Measurements from ENCODE around the gene GPAM.

GPAM gene

DNA sequence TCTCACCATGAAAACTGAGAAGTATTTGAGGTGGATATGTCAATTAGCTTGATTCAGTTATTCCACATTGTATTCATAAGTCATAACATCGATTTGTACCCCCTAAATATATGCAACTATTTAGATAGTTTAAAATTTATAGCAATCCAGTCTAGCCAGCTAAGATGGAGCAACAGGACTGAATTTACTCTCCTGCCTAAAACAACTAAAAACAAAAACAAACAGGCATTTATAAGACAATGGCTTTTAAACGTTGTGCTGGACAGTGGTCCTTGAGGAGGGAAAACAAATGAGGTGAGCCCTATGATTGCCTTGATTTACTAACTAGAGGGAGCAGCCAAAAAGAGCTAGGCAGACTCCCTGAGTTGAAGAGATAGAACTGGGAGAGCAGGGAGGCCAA is 814 bp upstream of the GPAM start:
- DNase-seq (ENCODE audit: low spot score) (no peak), FAIRE-seq (no peak)

DNA sequence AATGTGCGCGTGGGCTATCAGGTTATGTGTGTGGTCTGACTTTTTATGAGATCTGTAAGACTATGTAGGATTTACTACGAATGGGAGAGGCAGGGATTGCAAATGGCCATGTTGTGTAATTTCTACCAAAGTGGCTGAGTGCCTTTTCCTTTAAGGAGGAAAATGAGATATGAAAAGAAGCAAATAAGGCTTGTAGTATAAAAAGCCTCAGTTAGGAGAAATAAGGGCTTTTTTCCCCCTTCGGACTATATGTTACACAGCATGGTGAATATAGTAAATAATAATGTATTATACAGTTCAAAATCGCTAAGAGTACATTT is 447 bp upstream of the GPAM start:
- FAIRE-seq (no peak), DNase-seq (ENCODE audit: low spot score) (no peak)

DNA sequence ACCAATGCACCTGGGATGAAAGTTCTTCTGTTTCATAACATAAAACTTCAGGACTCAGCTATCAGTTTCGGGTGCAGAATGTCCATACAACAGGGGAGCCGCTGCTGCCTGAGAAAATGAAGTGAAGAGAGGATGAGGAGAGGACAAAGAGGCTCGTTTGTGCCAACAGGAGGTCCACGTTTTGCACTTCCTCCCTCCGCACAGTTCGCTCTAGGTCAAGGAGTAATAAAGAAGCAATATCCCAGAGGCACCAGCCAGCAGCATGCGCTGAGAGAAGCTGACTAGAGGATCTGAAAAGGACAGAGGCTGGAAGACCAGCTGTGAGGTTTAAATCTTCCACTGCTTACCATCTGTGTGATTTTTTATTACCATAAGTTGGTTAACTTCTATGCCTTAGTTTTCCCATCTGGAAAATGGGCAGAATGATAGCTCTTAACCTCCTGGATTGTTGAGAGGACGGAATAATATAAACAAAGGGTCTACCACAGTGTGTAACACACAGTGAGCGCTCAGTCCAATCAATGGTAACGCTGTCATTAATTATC is 709 bp downstream of the GPAM start:
- no peak for DNase-seq (ENCODE audit: low spot score)
- no peak for FAIRE-seq

DNA sequence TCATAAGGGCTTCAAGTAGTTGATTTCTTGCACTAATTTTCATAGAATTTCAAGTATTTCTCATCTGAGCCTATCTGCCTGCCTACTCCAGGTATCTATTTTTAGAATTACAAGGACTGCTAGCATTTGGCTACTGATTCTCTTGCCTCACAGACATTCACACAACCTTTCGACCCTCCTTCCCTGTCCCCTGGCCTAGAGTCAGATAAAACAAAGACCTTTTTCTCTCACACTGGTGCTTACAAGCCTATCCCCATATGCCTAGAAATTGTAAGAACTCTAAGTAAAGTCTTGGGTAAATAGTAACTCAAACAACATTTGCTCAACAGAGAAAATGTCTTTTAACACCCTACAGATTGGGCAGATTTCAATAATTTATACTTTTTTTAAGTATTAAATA is 6.3 kb downstream of the GPAM start:
- DNase-seq (ENCODE audit: low spot score) (no peak), FAIRE-seq (no peak)

DNA sequence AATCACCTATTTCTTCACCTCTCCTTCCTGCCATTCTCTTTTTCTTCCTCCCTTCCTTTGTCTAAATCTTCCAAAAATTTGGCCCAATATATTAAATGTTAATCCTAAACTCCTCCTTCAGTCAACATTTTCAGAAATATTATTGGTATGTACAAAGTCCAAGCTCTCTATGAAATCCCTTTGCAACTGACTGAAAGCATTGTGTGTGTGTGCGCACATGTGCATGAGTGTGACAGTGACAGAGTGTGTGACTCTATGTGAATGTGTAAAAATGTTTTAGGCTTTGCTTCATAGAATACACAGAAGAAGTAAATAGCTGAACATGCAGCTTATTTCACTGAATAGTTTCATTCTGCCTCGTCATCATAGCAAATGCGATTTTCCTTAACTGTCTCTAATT is 7.0 kb downstream of the GPAM start:
- no peak for FAIRE-seq
- DNase-seq (ENCODE audit: low spot score), result no peak

DNA sequence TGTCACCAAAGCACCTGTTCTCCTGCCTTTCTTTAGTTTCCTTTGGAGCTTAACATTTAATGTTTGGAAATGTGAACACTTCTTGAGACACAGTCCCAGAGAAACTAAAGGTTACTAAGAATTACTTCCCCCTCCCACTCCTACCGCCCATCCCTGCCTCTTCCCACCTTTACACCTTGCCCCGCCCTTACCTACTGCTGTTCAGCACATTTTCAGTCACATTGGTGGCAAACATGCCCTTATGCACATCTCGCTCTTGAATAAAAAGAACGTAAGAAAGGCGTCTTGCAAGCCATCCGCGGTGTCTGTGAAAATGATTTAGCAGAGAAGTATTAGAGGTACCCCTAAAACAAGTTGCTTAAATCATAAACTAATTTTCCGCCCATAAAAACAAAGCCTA is 8.2 kb downstream of the GPAM start:
- no peak for FAIRE-seq
- no peak for DNase-seq (ENCODE audit: low spot score)

DNA sequence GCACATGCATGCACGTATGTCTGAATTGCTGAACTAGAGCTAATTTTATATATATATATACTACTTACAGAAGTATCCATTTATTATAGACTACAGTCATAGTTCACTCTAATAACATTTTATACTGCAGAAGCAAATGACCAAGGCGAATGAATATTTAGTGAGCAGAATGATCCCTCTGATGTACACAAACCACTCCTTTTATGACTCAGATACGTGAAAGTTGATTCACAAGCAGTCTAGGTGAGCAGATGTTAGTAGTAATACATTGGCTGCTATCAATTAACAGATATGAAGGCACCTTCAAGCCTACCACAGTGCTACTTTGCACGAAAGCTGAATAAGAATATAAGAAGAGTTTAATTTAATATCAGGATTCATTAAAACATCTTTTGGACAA is 10.4 kb downstream of the GPAM start:
- DNase-seq (ENCODE audit: low spot score), result no peak
- no peak for FAIRE-seq

DNA sequence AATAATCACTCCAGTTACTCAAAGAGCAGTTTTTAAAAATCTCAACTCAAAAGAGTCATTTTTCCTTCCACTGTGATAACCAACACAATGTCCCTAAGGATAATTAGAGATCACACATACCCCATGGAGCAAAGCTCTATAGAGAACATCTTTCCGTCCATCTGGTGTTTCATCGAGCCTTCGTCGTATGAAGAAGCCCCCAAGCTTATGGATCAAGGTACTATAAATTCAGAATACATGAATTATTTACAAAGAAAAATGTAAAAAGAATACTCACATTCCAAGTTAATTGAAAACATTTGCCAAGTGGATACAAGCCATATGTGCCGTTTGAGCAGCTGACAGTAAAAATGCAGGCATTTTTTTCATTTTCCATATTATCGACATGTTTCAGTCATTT is 14.8 kb downstream of the GPAM start:
- FAIRE-seq, result no peak

DNA sequence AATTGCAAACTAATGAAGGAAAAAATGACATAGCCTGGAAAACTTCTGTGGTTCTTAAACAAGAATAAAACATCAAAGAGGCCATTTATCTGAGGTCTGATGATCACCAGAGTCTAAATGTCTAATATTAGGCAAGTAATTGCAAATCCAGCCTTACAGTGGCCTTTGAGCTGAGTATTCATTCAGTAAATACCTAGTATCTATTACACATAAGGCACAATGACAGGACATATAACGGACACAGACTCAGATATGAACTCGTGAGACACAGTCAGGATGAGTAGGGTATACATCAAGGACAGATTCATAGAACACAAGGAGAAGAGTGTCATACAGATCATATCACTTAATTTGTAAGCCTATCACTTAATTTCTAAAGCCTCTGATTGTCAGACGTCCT is 16.8 kb downstream of the GPAM start:
- DNase-seq (ENCODE audit: low spot score) (no peak), FAIRE-seq (no peak)

More for the DNA sequence above, 14.8 kb downstream of the GPAM start:
- DNase-seq (ENCODE audit: low spot score), result no peak

DNA sequence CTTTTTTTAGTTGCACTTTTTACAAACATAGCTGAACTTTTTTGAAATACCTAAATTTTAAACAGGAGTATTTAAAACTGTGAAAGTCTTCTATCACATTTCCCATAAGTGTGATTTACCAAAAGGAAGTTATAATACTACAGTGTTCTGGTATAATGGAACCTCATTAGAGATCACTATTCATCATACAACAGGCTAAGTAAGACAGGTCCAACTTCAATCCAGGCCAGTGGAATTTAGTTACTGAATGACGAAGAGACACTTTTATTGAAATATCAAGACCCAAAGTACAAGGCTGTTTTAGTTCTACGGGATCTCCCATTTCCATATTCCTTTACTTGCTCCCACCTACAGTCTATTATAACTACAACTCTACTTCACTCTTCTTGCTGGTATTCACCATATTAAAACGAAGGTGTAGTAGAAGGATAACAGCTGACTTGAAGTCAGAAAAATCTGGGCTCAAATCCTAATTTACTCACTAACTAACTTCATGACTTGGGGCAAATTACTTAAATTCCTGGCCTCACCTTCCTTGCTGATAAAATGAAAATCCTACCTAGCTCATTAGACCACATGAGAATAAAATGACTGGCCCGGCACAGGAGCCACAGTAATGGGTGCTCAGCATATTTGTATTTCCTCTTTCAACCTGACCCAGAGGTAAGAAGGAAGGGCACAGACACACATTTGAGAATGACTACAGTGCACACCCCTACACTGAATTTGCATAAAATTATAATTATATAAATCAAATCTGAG is 21.6 kb downstream of the GPAM start:
- no peak for FAIRE-seq
- no peak for DNase-seq (ENCODE audit: low spot score)

DNA sequence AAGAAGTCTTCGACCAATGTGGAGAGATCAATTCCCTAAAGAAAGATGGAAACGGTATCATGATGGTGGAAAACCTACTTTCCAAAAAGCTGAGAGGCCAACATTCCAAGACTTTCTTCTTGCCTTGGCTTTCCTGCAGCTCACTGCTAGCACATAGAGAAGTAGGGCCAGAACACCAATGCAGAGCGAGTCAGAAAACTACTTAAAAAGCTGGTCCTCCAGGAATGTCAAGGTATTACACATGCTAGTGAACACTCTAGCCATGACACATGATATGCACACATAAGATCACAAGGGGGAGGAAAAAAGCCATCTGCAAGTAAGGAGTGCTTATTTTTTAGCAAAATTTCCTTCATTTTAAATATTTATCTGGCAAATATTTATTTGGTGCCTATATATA is 22.7 kb downstream of the GPAM start:
- DNase-seq (ENCODE audit: low spot score), result no peak
- no peak for FAIRE-seq

DNA sequence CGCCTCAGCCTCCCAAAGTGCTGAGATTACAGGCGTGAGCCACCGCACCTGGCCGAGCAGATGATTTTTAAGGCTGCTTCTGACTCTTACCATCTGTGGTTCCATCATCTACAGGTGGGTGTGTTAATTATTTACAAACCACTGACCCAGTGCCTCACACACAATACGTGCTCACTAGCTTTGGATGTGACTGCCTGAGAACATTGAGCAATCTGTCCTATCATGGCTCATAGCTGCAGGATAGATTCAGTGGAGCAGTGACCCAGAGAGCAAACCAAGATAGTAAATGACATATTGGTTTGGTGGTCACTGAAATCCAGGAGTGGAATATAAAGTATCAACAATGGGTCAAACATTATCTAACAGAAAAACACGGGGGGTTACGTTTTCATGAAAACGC is 24.1 kb downstream of the GPAM start:
- DNase-seq (ENCODE audit: low spot score) (no peak), FAIRE-seq (no peak)

DNA sequence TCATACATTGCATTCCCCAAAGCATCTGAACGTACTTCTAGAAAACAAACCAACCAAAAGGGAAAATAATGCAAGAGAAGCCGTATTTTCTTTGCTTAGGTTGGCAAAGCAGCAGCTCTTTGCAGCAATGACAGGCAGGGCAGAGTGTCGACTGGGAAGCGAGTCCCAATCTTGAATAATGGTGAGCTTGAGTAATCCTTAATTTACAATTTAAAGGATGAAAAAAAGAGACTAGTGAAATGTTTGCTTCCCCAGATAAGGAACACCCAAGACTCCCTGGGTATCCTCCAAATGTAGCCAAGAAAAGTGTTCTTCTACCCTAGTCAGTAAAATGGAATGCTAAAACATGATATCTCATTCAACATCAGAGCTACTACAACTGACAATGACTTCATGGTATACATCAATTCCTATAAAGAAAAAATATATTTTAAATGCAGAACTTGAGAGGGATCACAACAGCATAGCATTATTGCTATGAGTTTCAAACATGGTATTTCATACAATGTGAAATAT is 32.0 kb downstream of the GPAM start:
- no peak for FAIRE-seq
- DNase-seq (ENCODE audit: low spot score), result no peak

DNA sequence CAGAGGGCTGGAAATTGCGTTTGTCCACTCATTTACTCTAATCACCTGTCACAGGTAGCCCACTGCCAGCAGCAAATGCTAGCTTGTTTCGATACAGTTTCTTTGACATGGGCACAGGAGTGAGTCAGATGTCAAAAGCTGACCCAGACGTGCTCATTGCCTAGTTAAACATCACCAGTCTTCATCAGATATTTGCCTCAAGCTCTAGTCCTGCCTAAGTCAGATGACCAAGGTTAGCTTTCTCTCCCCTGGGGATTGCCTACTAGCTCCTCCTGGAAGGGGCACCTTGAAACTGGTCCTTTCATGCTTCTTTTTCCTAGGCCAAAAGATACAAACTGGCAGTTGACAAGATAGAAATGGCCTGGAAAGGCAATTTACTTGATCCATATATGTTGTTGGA is 35.2 kb downstream of the GPAM start:
- FAIRE-seq, result no peak
- DNase-seq (ENCODE audit: low spot score), result no peak

DNA sequence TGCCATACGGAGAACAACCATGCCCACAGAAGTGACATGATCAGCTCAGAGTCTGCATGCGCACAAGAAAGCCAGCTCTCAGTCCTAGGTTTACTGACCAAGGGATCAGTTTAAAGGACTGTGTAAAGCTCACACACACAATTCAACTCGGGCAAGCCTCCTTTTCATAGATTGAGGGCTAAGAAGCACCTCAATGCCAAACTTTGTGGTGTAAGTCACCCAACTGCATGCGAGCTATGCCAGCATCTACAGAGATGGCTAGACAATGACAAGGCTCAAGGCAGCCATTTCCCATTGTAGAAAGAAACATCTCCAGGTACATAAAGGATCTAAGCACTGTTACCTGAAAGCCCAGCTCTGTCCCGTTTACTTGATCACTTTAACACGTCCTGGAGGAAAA is 36.8 kb downstream of the GPAM start:
- FAIRE-seq, result no peak
- DNase-seq (ENCODE audit: low spot score), result no peak

DNA sequence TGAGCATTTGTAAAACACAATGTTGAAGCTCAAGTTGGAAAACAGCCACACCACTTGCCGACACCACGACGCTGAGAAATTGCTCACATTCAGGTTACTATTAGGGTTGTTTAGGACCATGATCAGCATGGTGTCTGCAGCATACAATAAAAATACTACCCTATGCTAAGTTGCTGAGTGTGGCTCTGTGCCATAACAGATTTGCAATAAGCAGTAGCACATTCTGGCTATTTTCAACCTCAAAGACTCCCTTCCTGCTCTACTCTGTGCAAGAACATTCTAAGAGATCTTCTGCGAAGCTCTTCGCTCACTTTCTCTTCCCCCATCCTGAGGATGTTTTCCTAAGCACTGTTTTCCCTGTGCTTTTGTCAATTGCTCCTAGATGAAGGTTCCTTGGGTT is 38.3 kb downstream of the GPAM start:
- FAIRE-seq (no peak), DNase-seq (ENCODE audit: low spot score) (no peak)

DNA sequence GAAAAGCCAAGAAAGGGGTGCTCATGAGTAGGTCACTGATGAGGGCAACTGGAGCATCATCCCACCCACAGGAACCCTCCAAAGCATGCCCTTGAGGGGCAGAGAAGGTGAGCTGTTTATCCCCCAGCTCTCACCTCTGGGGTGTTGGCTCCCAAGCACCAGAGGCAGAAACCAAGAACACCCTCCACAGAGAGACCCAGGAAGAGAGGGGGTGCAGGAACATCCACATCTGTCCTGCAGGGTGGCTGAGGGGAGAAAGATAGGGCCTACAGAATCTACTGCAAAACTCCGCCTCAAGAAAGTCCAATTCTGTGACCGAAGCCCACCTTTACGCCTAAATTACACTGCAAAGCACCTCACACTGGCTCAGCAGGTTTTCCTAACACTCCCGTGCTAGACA is 40.1 kb downstream of the GPAM start:
- FAIRE-seq (no peak), DNase-seq (ENCODE audit: low spot score) (no peak)

DNA sequence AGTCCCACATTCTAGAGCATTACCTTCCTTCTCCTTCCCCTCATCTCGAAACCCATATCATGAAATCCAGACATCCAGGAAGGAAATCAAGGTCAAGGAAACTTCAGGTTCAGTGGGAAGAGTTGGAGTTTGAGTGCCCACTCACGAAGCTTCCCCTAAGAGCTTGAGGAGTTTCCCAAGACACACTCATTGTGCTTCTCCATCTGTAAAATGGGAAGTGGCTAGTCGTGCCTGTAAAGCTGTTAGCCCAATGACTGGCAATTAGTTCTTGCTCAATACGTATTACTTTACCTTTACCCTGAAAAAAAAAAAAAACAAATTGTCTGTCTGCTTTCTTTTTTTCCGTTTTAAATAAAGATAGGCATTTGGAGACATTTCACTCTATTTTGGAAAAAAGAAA is 42.3 kb downstream of the GPAM start:
- DNase-seq (ENCODE audit: low spot score) (no peak), FAIRE-seq (no peak)

DNA sequence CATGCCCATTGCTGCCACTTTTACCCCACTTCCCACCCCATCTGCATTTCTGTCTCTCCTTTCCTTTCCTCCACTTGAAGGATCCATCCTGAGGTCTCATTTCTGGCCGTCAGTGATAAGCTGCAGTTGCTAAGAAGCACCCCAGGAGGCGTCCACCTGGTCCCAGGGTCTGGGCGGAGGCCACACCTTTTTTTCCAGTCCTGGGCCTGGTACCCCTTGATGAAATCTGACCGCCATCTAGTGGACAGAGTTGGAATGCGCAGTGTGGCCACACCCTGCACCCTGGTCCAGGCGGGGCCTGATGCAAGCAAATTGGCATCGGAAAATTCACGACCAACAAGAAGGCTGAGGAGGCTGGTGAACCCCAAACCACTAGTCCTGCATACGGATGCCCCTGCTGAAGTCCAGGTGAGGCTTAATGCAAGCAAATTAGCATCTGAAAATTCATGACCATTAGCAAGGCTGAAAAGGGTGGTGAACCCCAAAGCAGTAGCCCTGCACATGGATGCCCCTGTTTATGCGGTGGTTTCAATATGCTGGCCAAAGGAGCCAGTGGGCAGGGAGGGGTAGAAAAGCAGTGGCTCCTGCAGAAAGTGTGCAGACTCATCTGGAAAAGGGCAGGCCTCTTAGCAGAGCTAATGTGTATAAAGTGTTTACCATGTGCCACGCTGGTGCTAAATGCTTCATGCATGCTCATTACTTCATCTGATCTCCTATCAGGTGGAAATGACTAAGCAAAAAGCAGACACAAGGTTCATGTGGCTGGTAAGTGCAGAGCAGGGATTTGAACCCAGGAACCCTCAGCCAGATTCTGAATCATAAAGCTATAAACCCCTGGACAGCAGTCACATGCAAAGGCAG is 43.2 kb downstream of the GPAM start:
- FAIRE-seq (peak; percentile 53), DNase-seq (ENCODE audit: low spot score) (peak; percentile 84)

DNA sequence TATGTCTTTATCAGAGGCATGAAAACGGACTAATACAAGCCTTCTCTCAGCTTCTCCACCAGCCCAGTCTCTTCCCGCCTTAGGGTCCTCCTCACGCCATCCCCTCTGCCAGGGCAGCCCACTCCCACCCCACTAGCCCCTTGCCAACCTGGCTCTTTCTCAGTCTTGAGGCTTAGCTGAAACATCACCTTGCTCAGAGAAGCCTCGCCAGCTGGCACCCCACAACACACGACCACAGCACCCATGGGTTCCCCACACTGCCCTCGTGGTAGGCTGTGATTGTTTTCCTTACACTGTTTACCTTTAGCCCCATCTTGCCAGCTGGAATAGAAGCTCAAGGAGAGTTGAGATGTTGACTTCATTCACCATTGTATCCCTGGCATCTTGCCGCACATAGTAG is 44.4 kb downstream of the GPAM start:
- FAIRE-seq, result no peak
- DNase-seq (ENCODE audit: low spot score), result no peak

DNA sequence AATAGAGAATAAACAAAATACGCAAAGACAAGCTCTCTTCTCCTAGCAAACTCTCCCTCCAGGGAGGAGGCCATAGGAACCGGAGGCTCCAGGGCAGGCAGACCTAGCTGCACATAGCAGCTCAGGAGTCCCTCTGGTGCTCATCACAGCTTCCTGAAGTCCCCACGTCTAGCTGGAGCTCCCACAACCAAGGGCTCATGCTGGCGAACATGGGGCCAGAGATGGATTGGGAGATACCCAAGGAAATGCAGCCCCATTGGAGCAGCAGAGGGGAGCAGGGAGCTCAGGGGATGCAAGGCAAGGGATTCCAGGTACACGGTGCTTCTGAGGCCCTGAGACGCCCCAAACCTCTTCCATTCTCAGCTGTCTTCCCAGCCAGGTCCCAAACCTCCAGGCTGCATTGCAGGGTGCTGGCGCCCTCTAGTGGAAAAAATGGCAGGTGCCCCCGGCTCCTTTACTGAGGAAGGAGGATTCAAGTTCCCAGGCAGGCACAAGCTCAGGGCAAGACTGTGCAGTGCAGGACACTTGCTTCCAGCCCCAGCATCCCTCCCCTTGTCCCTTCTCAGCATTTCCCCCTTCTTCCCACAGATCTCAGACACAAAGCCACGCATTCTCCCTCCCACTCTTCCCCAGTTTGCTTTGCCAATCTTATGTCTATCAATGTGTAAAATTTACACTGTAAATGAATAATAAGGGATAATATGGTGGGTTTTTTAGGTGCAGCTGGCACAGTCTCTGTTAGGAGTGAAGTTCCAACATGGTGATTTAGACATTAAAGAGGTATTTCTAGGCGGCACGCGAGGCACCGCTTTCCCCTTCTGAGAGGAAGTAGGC is 46.2 kb downstream of the GPAM start:
- FAIRE-seq (no peak), DNase-seq (ENCODE audit: low spot score) (peak; percentile 78)

Measured in urothelium cell line (cell line).